ENCODE measurements around the gene CTSA.

Gene CTSA

DNA sequence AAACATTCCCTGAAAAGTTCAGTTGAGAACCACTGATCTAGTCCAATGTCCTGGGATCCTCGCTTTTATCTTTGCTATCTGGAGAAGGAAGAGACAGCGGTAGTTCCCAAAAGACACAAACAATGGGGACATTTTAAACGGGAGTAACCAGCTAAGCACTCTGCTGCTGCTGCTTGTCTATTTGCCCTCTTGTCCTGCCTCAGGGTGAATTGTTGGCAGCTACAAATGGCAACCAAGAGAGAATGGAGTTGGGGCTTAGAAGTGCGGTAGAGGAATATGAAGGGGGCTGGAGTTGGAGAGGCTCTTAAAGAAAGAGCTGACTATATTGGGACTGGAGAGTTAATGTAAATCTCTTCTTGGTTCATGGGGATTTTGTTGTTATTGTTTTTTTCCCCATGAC is 16.6 kb upstream of the CTSA start:
- no peak overlapping the region for H3K4me3 ChIP-seq
- DNase-seq (ENCODE audit: low spot score in 2 of 2) = no peak
- H3K4me1 ChIP-seq = no peaks in the 10 kb centered on the region
- peaks cover 2% of the 10 kb centered on the region; the same call in 1 of the 2 replicates for H3K36me3 ChIP-seq (replicated peaks)
- in situ Hi-C loops (cut with MboI; ENCODE audit: low sequenced_read_pairs) = no loop called here
- no peaks in the 10 kb centered on the region for H3K27me3 ChIP-seq (ENCODE audit: low read depth)
- H3K9me3 ChIP-seq = no peaks in the 10 kb centered on the region

DNA sequence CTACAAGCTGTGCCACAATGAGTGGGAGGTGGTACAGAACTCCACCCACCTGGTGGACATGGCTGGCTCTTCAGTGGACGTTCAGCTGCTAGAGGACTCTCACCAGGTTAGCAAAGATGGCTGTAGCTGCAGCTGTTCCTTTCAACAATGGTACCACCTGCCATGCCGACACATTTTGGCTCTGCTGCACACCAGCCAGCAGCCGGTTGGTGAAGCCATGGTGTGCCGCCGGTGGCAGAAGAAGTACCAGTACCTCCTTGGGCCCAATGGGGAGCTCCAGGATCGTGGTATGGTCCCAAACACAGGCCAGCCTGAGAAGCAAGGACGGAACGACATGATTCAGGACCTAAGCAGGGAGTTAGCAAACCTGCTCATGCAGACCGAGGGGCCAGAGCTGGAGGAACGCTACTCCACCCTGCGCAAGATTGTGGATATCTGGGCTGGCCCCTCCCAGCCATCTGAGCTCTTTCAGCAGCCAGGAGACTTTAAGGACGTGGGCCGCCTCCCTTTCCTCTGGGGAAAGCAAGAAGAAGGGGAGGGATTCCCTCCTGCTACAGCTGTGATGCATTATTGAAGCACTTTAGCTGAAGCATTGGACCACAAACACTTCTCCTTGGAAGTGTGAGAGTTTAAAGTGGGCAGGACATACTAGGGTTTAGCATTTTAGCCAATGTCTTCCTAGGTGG is 12.9 kb upstream of the CTSA start:
- in situ Hi-C loops (cut with MboI; ENCODE audit: low sequenced_read_pairs) = no loop called here
- Histone ChIP-seq H3K27me3 (ENCODE audit: low read depth) (no peaks in the 10 kb centered on the region), H3K4me3 (no peak overlapping the region), H3K4me1 (no peaks in the 10 kb centered on the region), H3K9me3 (no peaks in the 10 kb centered on the region), H3K36me3 (replicated peaks) (peaks cover 14% of the 10 kb centered on the region)
- DNase-seq (ENCODE audit: low spot score in 2 of 2) = no peak

DNA sequence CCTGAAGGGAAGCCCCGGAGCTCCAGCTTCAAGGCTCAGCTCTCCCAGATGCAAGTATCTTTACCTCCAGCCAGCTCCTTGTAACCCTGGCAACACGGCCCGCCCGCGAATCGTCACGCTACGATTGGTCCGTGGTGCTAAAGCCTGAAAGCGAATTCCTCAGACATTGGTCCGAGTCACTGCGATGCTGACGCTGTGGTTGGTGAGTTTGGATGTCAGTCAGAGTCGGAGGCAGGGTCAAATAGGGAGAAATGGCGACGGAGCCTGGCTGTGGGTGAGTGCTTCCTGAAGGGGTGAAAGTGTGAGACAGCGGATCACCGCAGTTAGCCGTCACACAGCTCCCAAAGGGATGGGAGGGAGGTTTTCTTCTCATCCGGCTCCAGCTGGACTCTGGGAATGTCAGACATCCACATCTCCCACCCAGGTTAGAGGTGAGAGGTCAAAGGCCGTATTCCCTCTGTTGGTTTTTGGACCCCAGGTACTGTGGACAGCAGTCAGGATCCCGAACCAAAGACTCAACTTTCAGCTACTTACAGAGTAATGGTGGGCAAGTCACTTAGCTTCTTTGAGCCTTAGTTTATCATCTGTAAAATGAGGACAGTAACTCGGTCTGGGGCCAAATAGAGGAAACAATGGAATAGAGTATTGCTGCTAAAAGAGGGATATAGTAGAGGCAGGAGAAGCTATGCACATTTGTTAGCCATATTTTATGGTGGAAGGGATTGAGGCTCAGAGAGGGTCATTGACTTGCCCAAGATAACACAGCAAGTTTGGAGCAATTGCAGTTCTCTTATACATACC is 9.9 kb upstream of the CTSA start, which contains the start of gene ZSWIM1:
TSS of gene ZSWIM1 (plus strand) at position 240 of the 801 bp plus-strand sequence. CDS start 1,366 bp downstream, outside the sequence.
- H3K36me3 ChIP-seq (replicated peaks) = peaks cover 22% of the 10 kb centered on the region
- H3K4me1 ChIP-seq = no peaks in the 10 kb centered on the region
- no peaks in the 10 kb centered on the region for H3K9me3 ChIP-seq
- in situ Hi-C loops (cut with MboI; ENCODE audit: low sequenced_read_pairs) = no loop called here
- peak; percentile 96 to 99 for DNase-seq (ENCODE audit: low spot score in 2 of 2)
- H3K27me3 ChIP-seq (ENCODE audit: low read depth) = no peaks in the 10 kb centered on the region
- H3K4me3 ChIP-seq = peak within 1 kb of the TSS; percentile 51

DNA sequence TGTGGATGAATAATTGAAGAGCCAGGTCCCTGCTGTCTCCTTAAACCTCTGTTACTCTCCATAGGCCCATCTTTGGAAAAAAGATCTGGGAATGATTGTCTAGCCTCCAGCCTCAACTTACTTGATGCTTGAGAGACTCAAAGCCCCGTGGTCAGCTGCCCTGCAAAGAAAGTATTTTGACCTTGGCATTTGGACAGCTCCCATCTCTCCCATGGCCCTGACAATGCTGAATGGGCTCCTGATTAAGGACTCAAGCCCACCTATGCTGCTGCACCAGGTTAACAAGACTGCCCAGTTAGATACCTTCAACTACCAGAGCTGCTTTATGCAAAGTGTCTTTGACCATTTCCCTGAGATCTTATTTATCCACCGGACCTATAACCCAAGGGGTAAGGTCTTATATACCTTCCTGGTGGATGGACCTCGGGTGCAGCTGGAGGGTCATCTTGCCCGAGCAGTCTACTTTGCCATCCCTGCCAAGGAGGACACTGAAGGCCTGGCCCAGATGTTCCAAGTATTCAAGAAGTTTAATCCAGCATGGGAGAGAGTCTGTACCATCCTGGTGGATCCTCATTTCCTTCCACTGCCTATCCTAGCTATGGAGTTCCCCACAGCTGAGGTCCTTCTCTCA is 8.6 kb upstream of the CTSA start:
- Histone ChIP-seq H3K27me3 (ENCODE audit: low read depth) (no peaks in the 10 kb centered on the region), H3K36me3 (replicated peaks) (peaks cover 20% of the 10 kb centered on the region), H3K4me1 (no peaks in the 10 kb centered on the region), H3K9me3 (no peaks in the 10 kb centered on the region), H3K4me3 (no peak overlapping the region)
- no peak for DNase-seq (ENCODE audit: low spot score in 2 of 2)
- in situ Hi-C loops (cut with MboI; ENCODE audit: low sequenced_read_pairs) = no loop called here

DNA sequence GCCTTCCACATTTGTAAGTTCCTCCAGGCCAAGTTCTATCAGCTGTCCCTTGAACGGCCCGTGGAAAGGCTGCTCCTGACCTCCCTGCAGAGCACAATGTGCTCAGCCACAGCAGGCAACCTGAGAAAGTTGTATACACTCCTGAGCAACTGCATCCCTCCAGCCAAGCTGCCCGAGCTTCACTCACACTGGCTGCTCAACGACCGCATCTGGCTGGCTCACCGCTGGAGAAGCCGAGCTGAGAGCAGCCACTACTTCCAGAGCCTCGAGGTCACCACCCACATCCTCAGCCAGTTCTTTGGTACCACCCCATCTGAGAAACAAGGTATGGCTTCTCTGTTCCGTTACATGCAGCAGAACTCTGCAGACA is 8.1 kb upstream of the CTSA start:
- DNase-seq (ENCODE audit: low spot score in 2 of 2) = no peak
- Histone ChIP-seq H3K36me3 (replicated peaks) (peaks cover 20% of the 10 kb centered on the region), H3K27me3 (ENCODE audit: low read depth) (no peaks in the 10 kb centered on the region), H3K9me3 (no peaks in the 10 kb centered on the region), H3K4me1 (no peaks in the 10 kb centered on the region), H3K4me3 (no peak overlapping the region)
- in situ Hi-C loops (cut with MboI; ENCODE audit: low sequenced_read_pairs) = no loop called here

DNA sequence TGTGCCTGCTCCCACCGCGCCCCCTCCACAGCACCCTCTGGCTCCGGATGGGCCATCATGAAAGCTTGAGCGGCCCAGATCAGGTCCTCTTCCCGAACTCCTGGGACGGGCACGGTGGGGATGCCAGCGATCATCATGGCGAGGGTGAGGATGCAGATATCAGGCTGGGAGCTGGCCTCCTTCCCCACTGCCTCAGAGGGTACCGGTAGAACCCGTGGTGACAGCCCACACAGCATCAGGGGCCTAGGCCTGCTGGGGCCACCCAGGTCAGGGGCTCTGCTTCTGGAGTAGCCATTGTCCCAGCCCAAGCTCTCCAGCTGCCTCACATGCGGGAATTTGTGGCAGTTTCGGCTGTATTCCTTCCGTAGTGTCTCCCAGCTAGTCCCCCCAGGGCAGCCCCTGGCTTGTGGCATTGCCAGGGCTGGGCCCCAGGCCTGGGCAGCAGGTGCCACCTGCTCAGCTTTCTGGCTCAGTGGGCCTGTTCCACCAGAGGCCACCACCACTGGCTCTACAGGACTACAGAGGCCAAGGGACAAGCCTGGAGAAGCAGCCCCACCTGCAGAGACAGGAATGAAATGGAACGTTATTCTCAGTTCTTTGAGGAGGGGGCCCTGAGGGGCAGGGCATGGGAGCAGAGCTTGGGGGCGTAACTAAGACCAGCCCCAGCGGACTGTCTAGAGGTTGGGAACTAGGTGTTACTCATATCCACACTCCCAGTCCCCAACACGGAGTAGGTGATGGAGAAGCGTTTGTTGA is 4.4 kb upstream of the CTSA start:
- in situ Hi-C loops (cut with MboI; ENCODE audit: low sequenced_read_pairs) = no loop called here
- peaks cover 20% of the 10 kb centered on the region for H3K36me3 ChIP-seq (replicated peaks)
- no peak overlapping the region for H3K4me3 ChIP-seq
- DNase-seq (ENCODE audit: low spot score in 2 of 2) = no peak
- H3K4me1 ChIP-seq = peaks cover 12% of the 10 kb centered on the region
- no peaks in the 10 kb centered on the region for H3K9me3 ChIP-seq
- H3K27me3 ChIP-seq (ENCODE audit: low read depth) = no peaks in the 10 kb centered on the region

DNA sequence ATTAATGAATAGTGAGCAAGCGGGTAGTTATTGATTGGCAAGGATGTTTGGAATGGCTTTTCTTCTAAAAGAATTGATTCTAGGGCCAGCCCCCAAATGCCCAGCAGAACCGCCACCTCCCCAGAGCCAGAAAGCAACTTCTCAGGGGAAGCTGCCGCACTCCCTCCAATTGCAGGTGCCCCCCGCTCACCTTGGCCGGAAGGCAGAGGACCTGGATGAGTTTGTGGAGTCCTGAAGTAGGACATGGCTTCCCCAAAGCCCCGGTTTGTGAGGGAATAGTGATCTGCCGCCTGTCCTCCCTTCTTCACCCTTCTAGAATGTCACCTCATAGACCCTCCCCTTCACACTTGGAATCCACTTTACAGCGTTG is 3.8 kb upstream of the CTSA start, which contains the start of gene SPATA25:
TSS of gene SPATA25 (minus strand) at position 277 of the 370 bp plus-strand sequence. CDS start at position 245, 32 bp downstream.
- Histone ChIP-seq H3K9me3 (no peaks in the 10 kb centered on the region), H3K4me1 (peaks cover 15% of the 10 kb centered on the region), H3K4me3 (no peak within 1 kb of the TSS), H3K27me3 (ENCODE audit: low read depth) (no peaks in the 10 kb centered on the region), H3K36me3 (replicated peaks) (peaks cover 17% of the 10 kb centered on the region)
- no peak for DNase-seq (ENCODE audit: low spot score in 2 of 2)
- in situ Hi-C loops (cut with MboI; ENCODE audit: low sequenced_read_pairs) = no loop called here

DNA sequence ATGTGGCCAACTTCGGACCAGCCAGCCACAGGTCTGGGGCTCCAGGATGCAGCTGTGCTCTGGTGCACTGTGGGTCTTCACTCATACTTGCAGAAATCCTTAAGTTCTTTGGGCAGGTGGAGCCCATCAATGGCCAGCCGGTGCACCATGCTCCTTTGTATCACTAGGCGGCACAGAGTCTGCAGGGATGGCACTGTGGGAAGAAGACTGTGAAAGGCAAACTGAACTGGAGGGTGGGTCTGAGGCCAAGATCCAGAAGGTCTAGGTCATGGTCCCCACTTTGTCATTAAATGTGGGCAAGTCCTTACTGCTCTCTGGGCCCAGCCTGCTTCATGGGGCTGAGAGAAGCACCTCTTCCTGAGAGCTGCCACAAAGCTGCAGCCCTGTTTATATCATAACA is 2.5 kb upstream of the CTSA start:
- Histone ChIP-seq H3K4me1 (peaks cover 15% of the 10 kb centered on the region), H3K27me3 (ENCODE audit: low read depth) (no peaks in the 10 kb centered on the region), H3K36me3 (replicated peaks) (peaks cover 5% of the 10 kb centered on the region), H3K4me3 (no peak overlapping the region), H3K9me3 (no peaks in the 10 kb centered on the region)
- in situ Hi-C loops (cut with MboI; ENCODE audit: low sequenced_read_pairs) = no loop called here
- no peak for DNase-seq (ENCODE audit: low spot score in 2 of 2)

DNA sequence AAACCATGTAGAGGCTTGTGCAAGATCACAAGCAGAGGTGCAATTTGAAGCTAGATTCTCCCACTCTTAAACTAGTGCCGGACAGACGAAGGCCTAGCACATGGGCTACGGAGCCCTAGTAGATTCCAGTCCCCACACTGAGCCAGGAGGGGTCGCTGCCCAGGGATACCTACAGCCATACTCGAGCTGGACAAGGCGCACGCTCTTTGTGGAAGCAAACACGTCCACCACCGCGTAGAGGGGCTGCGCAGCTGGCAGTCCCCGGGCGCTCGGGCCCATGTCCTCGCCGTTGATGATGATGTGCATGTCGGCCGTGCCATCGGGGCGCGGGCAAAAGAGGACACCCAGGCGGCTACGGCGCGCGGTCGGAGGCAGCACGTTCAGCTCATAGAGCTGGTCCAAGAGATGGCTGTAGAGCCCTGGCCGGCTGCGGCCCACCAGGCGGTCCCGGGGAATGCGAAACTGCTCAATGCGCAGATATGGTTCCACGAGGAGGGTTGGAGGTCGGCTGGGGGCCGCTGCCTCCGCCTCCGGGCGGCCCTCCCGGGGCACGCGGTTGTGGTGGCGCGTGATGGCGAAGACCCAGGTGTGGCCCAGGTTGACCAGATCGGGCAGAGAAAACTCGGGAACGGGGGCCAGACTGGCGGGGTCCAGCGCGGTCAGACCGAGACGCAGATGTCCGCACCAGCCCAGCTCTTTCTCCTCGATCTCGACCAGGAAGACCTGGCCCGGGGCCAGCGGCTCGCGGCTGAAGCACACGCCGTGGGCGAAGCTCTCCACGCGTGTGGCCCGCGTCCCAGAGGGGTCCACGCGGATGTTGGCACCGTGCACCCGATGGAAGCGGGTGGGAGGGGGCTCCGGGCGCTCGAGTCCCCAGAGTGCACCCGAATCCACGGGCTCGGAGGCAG is 804 bp upstream of the CTSA start:
- Histone ChIP-seq H3K36me3 (replicated peaks) (0 out of 2 replicates have a peak, but pooled peaks cover 5% of the 10 kb centered on the region), H3K4me3 (peak overlapping the region; percentile 80), H3K4me1 (peaks cover 15% of the 10 kb centered on the region), H3K27me3 (ENCODE audit: low read depth) (no peaks in the 10 kb centered on the region), H3K9me3 (no peaks in the 10 kb centered on the region)
- in situ Hi-C loops (cut with MboI; ENCODE audit: low sequenced_read_pairs) = no loop called here
- DNase-seq (ENCODE audit: low spot score in 2 of 2) = peak in 1 of 2 experiments; percentile 69

DNA sequence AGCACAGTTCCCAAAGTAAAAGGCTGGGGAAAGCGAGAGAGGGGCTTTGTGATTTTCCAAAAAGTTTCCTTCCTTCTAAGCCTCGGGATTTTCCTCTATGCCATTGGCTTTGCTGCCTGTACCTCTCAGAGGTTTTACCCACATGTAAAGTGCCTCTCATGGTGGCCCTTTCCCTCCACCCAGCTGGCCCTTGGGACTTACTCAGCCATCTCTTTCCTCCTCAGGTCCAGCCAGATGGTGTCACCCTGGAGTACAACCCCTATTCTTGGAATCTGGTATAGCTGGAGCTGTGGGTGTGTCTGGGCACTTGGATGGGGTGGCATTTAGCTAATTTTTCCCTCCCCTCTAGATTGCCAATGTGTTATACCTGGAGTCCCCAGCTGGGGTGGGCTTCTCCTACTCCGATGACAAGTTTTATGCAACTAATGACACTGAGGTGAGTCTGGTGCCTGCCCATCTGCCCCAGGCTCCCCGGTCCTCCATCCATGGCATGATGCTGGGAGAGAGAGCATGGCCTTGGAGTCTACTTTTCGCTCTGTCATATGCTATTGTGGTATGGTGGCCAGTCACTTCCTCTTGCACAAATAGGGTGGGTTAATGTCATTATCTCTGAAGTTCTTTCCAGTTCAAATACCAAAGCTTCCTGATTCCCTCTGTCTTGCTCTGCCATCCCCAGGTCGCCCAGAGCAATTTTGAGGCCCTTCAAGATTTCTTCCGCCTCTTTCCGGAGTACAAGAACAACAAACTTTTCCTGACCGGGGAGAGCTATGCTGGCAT is 1.1 kb downstream of the CTSA start:
- peaks cover 7% of the 10 kb centered on the region for H3K36me3 ChIP-seq (replicated peaks)
- peaks cover 15% of the 10 kb centered on the region for H3K4me1 ChIP-seq
- no peaks in the 10 kb centered on the region for H3K27me3 ChIP-seq (ENCODE audit: low read depth)
- in situ Hi-C loops (cut with MboI; ENCODE audit: low sequenced_read_pairs) = no loop called here
- peak overlapping the region; percentile 80 for H3K4me3 ChIP-seq
- H3K9me3 ChIP-seq = no peaks in the 10 kb centered on the region
- DNase-seq (ENCODE audit: low spot score in 2 of 2) = peak in 1 of 2 experiments; percentile 34

DNA sequence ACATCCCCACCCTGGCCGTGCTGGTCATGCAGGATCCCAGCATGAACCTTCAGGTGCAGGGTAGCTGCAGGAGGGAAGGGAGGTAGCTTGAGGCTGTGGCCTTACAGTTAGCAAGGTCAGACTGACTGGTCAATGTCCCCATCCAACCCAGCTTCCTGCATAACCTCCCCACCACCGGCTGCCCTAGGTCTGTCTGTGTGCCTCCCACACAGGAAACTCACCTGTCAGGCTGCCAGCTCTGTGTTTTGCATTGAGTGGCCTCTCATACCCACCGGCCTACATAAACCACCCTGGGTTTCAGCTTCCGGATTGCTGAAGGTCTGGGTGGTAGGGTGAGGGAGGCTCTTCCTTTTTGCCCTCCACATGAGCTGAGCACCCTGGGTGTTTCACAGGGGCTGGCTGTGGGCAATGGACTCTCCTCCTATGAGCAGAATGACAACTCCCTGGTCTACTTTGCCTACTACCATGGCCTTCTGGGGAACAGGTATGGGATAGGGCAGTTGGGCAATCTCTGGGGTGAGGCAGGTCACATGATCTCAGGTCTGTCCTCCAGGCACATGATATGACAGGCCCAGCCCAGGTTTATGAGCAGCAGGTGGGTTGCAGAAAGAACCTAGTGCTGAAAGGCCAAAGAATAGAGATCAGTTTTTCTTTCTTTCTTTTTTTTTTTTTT is 1.8 kb downstream of the CTSA start:
- Histone ChIP-seq H3K4me1 (peaks cover 15% of the 10 kb centered on the region), H3K36me3 (replicated peaks) (peaks cover 15% of the 10 kb centered on the region), H3K27me3 (ENCODE audit: low read depth) (no peaks in the 10 kb centered on the region), H3K9me3 (no peaks in the 10 kb centered on the region), H3K4me3 (no peak overlapping the region)
- in situ Hi-C loops (cut with MboI; ENCODE audit: low sequenced_read_pairs) = no loop called here
- DNase-seq (ENCODE audit: low spot score in 2 of 2) = no peak

DNA sequence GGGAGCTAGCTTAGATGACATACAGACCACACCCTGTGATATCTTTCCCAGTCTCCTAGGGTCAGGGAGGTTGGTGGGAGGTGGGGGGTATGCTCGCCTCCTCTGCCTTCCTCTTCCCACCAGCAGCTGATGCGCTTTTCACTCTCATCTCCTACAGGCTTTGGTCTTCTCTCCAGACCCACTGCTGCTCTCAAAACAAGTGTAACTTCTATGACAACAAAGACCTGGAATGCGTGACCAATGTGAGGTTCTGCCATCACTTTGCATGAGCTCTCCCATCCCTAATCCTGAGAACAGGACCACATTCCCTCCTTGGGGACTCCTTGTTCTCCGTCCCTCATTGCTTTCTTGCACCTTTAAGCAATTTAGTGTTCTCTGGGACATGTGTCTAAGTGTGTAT is 2.7 kb downstream of the CTSA start:
- Histone ChIP-seq H3K4me3 (no peak overlapping the region), H3K27me3 (ENCODE audit: low read depth) (no peaks in the 10 kb centered on the region), H3K9me3 (no peaks in the 10 kb centered on the region), H3K36me3 (replicated peaks) (peaks cover 18% of the 10 kb centered on the region), H3K4me1 (peaks cover 15% of the 10 kb centered on the region)
- in situ Hi-C loops (cut with MboI; ENCODE audit: low sequenced_read_pairs) = no loop called here
- no peak for DNase-seq (ENCODE audit: low spot score in 2 of 2)
